GM23338 (cell line): ENCODE measurements around the gene CAPN7. TPM values are rescaled to one million over a fixed set of nuclear protein-coding genes. Genes with fewer than 3 reads are reported as not detected.

ENCODE experiments used
- ATAC-seq: fragments of 200-7000 bp; cut with Tn5 transposase; 3 replicates; pipeline ENCODE4 v1.9.1; 2020
- DNase-seq: peaks from one replicate; pipeline ENCODE4 v3.0.0-alpha.2; 2015; ENCODE audit warnings: low spot score
- H2AFZ ChIP-seq: fragments of 200-600 bp; sonication (generic); 2 replicates; pipeline ENCODE4 v1.8.0; 2016; ENCODE audit warnings: antibody characterized with exemption, mild to moderate bottlenecking, moderate library complexity
- H3F3A ChIP-seq: fragments of 200-600 bp; sonication (generic); replicated peaks from 2 replicates; pipeline ENCODE4 v1.8.0; 2017; ENCODE audit warnings: antibody characterized with exemption, mixed run types, low read depth
- H3K27ac ChIP-seq: fragments of 200-600 bp; sonication (generic); 2 replicates; pipeline ENCODE4 v1.6.1; 2016; ENCODE audit warnings: low read depth
- H3K27me3 ChIP-seq: fragments of 200-600 bp; sonication (generic); 2 replicates; pipeline ENCODE4 v1.8.0; 2016; ENCODE audit warnings: mild to moderate bottlenecking, mixed run types, moderate library complexity; ENCODE audit not compliant: insufficient read depth
- H3K36me3 ChIP-seq: fragments of 200-600 bp; sonication (generic); 2 replicates; pipeline ENCODE4 v1.8.0; 2016; ENCODE audit warnings: mild to moderate bottlenecking; ENCODE audit not compliant: insufficient read depth
- H3K4me1 ChIP-seq: fragments of 200-600 bp; sonication (generic); 2 replicates; pipeline ENCODE4 v1.8.0; 2016; ENCODE audit warnings: mild to moderate bottlenecking, moderate library complexity; ENCODE audit not compliant: insufficient read depth
- H3K4me2 ChIP-seq: fragments of 200-600 bp; sonication (generic); 2 replicates; pipeline ENCODE4 v1.7.1; 2017; ENCODE audit warnings: mixed run types
- H3K4me3 ChIP-seq: fragments of 200-600 bp; sonication (generic); 2 replicates; pipeline ENCODE4 v1.6.1; 2016; ENCODE audit warnings: mixed run types
- H3K79me2 ChIP-seq: fragments of 200-600 bp; sonication (generic); replicated peaks from 2 replicates; pipeline ENCODE4 v1.8.0; 2017; ENCODE audit warnings: mild to moderate bottlenecking; ENCODE audit not compliant: insufficient read depth
- H3K9me2 ChIP-seq: fragments of 200-600 bp; sonication (generic); 2 replicates; pipeline ENCODE4 v1.8.0; 2017; ENCODE audit not compliant: insufficient read depth
- H4K20me1 ChIP-seq: fragments of 200-600 bp; sonication (generic); replicated peaks from 2 replicates; pipeline ENCODE4 v1.8.0; 2017; ENCODE audit warnings: mild to moderate bottlenecking; ENCODE audit not compliant: insufficient read depth
- H3K27ac Mint-ChIP-seq: 2 replicates; pipeline ENCODE4 v1.8.0; 2020; ENCODE audit warnings: inconsistent platforms, mild to moderate bottlenecking, moderate library complexity, mixed read lengths
- H3K27me3 Mint-ChIP-seq: 3 replicates; pipeline ENCODE4 v1.8.0; 2022; ENCODE audit warnings: low read depth, mild to moderate bottlenecking, moderate library complexity, mixed read lengths, inconsistent platforms; ENCODE audit not compliant: insufficient read depth, poor library complexity
- H3K36me3 Mint-ChIP-seq: 3 replicates; pipeline ENCODE4 v1.8.0; 2021; ENCODE audit warnings: low read depth, mild to moderate bottlenecking, inconsistent platforms, moderate library complexity, mixed read lengths
- H3K4me1 Mint-ChIP-seq: 3 replicates; pipeline ENCODE4 v1.8.0; 2020; ENCODE audit warnings: mild to moderate bottlenecking, inconsistent platforms, mixed read lengths
- H3K4me3 Mint-ChIP-seq: 3 replicates; pipeline ENCODE4 v1.8.0; 2021; ENCODE audit warnings: moderate library complexity, mild to moderate bottlenecking, inconsistent platforms, mixed read lengths
- H3K9me3 Mint-ChIP-seq: 3 replicates; pipeline ENCODE4 v1.8.0; 2020; ENCODE audit warnings: moderate library complexity, mild to moderate bottlenecking, inconsistent platforms, mixed read lengths
- CREB1 ChIP-seq: fragments of 250-450 bp; sonication (Bioruptor Pico); IDR thresholded peaks from 2 replicates; pipeline ENCODE4 v1.5.0; 2020; ENCODE audit warnings: low read depth, mild to moderate bottlenecking, moderate library complexity
- CTCF ChIP-seq, 2 experiments: fragments of 200-600 bp in 1 of 2; sonication (generic) in 1 of 2; conservative IDR thresholded peaks; 2 replicates each; pipeline versions ENCODE4 v1.5.1 to v1.6.1; 2016 to 2017; ENCODE audit warnings: antibody characterized with exemption in 2 of 2, low read depth in 2 of 2, mild to moderate bottlenecking in 2 of 2, moderate library complexity in 1 of 2
- ETS1 ChIP-seq: IDR thresholded peaks from 2 replicates; pipeline ENCODE4 v1.6.1; 2016; ENCODE audit warnings: antibody characterized with exemption
- EZH2 ChIP-seq: fragments of 200-600 bp; sonication (generic); IDR thresholded peaks from one replicate; pipeline ENCODE4 v1.8.0; 2017; ENCODE audit warnings: antibody characterized with exemption, mild to moderate bottlenecking, low read depth; ENCODE audit not compliant: unreplicated experiment
- EZH2phosphoT487 ChIP-seq: fragments of 200-600 bp; sonication (generic); IDR thresholded peaks from one replicate; pipeline ENCODE4 v1.8.1; 2018; ENCODE audit warnings: antibody characterized with exemption; ENCODE audit not compliant: unreplicated experiment
- JUNB ChIP-seq: IDR thresholded peaks from one replicate; pipeline ENCODE4 v1.6.1; 2016; ENCODE audit warnings: antibody characterized with exemption; ENCODE audit not compliant: unreplicated experiment
- NANOG ChIP-seq: IDR thresholded peaks from 2 replicates; pipeline ENCODE4 v1.6.1; 2016; ENCODE audit warnings: antibody characterized with exemption, borderline replicate concordance
- POLR2AphosphoS5 ChIP-seq: IDR thresholded peaks from 2 replicates; pipeline ENCODE4 v1.6.1; 2016; ENCODE audit warnings: antibody characterized with exemption, low read depth
- REST ChIP-seq: IDR thresholded peaks from one replicate; pipeline ENCODE4 v1.6.1; 2018; ENCODE audit warnings: antibody characterized with exemption; ENCODE audit not compliant: unreplicated experiment
- STAT1 ChIP-seq: IDR thresholded peaks from one replicate; pipeline ENCODE4 v1.6.1; 2016; ENCODE audit warnings: antibody characterized with exemption; ENCODE audit not compliant: unreplicated experiment
- ZNF114 ChIP-seq: fragments of 250-450 bp; sonication (Bioruptor Pico); IDR thresholded peaks from 2 replicates; pipeline ENCODE4 v1.5.0; 2020; ENCODE audit warnings: mild to moderate bottlenecking, moderate library complexity
- ZNF331 ChIP-seq: fragments of 250-450 bp; sonication (Bioruptor Pico); IDR thresholded peaks from 2 replicates; pipeline ENCODE4 v1.5.0; 2020; ENCODE audit warnings: low read depth, mild to moderate bottlenecking, moderate library complexity
- ZNF462 ChIP-seq: fragments of 250-450 bp; sonication (Bioruptor Pico); IDR thresholded peaks from 2 replicates; pipeline ENCODE4 v1.5.0; 2020; ENCODE audit warnings: mild to moderate bottlenecking, moderate library complexity
- polyA plus RNA-seq: library from polyadenylated mRNA; unstranded; fragments of >200 nt; fragmentation: Nextera tagmentation; extraction: Ambion mirVana; gene quantifications from 2 replicates; pipeline ENCODE4 v1.2.1, GENCODE V29; 2016
- total RNA-seq: library from RNA; depleted of rRNA; stranded (reverse); fragments of >200 nt; shearing (Covaris generic); gene quantifications from 2 replicates; pipeline ENCODE4 v1.2.3, GENCODE V29; 2014

Gene CAPN7
- total and polyA plus RNA-seq, 2 experiments from 2014 or later, result 9.9 to 18.1 TPM

- TF ChIP-seq NANOG (no peak), POLR2AphosphoS5 (no peak), CREB1 (CRISPR knock-in tag) (no peak), ZNF114 (CRISPR knock-in tag) (no peak), EZH2 (no peak), STAT1 (no peak), ETS1 (no peak), EZH2phosphoT487 (no peak), ZNF462 (CRISPR knock-in tag) (no peak), ZNF331 (CRISPR knock-in tag) (no peak), JUNB (no peak), REST (no peak), CTCF (conservative IDR thresholded peaks at IDR 0.05; ENCODE audit: low read depth in 2 of 2) (no peak)
- DNase-seq (no peak), ATAC-seq (no peak)
- Histone ChIP-seq H3K4me2 (no peak overlapping the region), H3K79me2 (no peaks in the 10 kb centered on the region), H3F3A (no peaks in the 10 kb centered on the region), H2AFZ (no peak overlapping the region), H3K27me3 (no peaks in the 10 kb centered on the region), H3K9me2 (0 out of 2 replicates have a peak, but pooled peaks cover 3% of the 10 kb centered on the region), H4K20me1 (peaks cover 2% of the 10 kb centered on the region; the same call in 1 of the 2 replicates), H3K27ac (no peak overlapping the region), H3K4me3 (no peak overlapping the region), H3K36me3 (no peaks in the 10 kb centered on the region), H3K4me1 (no peaks in the 10 kb centered on the region)
- no peaks in the 10 kb centered on the region for H3K36me3 Mint-ChIP-seq
- peaks cover 2% of the 10 kb centered on the region; the same call in 1 of the 3 replicates for H3K4me1 Mint-ChIP-seq
- no peak overlapping the region for H3K27ac Mint-ChIP-seq
- peaks cover 3% of the 10 kb centered on the region for H3K27me3 Mint-ChIP-seq
- H3K4me3 Mint-ChIP-seq, result no peak overlapping the region
- H3K9me3 Mint-ChIP-seq, result no peaks in the 10 kb centered on the region
These were observed 91.7 kb downstream of the CAPN7 start for GRCh38 chr3:15297608-15298350.
